Adipocyte (in vitro differentiated cells): ENCODE measurements around the gene RETREG1.

Experiments used
- DNase-seq: peaks from one replicate; pipeline ENCODE4 v3.0.0-alpha.2; 2015; ENCODE audit warnings: low read depth
- H3K27me3 ChIP-seq: replicated peaks from 2 replicates; pipeline ENCODE4 v1.7.0; 2013; ENCODE audit warnings: mild to moderate bottlenecking, low read length, moderate library complexity; ENCODE audit not compliant: control insufficient read depth, insufficient read depth
- H3K36me3 ChIP-seq: 2 replicates; pipeline ENCODE4 v1.7.0; 2013; ENCODE audit warnings: low read length, mild to moderate bottlenecking, moderate library complexity; ENCODE audit not compliant: control insufficient read depth, insufficient read depth, severe bottlenecking
- H3K4me1 ChIP-seq: 2 replicates; pipeline ENCODE4 v1.7.0; 2013; ENCODE audit warnings: mild to moderate bottlenecking, low read length, moderate library complexity; ENCODE audit not compliant: control insufficient read depth, insufficient read depth
- H3K4me3 ChIP-seq: 2 replicates; pipeline ENCODE4 v1.7.0; 2013; ENCODE audit warnings: mild to moderate bottlenecking, low read length, moderate library complexity
- H3K9ac ChIP-seq: 2 replicates; pipeline ENCODE4 v1.7.0; 2013; ENCODE audit warnings: mild to moderate bottlenecking, low read length, moderate library complexity
- H3K9me3 ChIP-seq: 2 replicates; pipeline ENCODE4 v1.7.0; 2013; ENCODE audit warnings: mild to moderate bottlenecking, low read length, moderate library complexity; ENCODE audit not compliant: control insufficient read depth

Gene RETREG1

GRCh38 chr5:16500024-16500423, 116.8 kb downstream of the RETREG1 start:
- no peak overlapping the region for H3K4me3 ChIP-seq
- peaks cover 4% of the 10 kb centered on the region for H3K9me3 ChIP-seq
- H3K9ac ChIP-seq: no peak overlapping the region
- no peaks in the 10 kb centered on the region for H3K4me1 ChIP-seq
- no peak for DNase-seq
- H3K27me3 ChIP-seq: no peaks in the 10 kb centered on the region
- no peaks in the 10 kb centered on the region for H3K36me3 ChIP-seq

- DNase-seq: no peak
- H3K9me3 ChIP-seq: peaks cover 7% of the 10 kb centered on the region
- no peaks in the 10 kb centered on the region for H3K27me3 ChIP-seq
- no peaks in the 10 kb centered on the region for H3K36me3 ChIP-seq
- H3K4me1 ChIP-seq: peaks cover 14% of the 10 kb centered on the region
- H3K9ac ChIP-seq: no peak overlapping the region
- no peak overlapping the region for H3K4me3 ChIP-seq
Observed at GRCh38 chr5:16497546-16497945, 119.3 kb downstream of the RETREG1 start.

- no peak overlapping the region for H3K9ac ChIP-seq
- peaks cover 24% of the 10 kb centered on the region for H3K4me1 ChIP-seq
- peak; percentile 49 for DNase-seq
- no peak overlapping the region for H3K4me3 ChIP-seq
- no peaks in the 10 kb centered on the region for H3K27me3 ChIP-seq
- H3K9me3 ChIP-seq: peaks cover 7% of the 10 kb centered on the region
- no peaks in the 10 kb centered on the region for H3K36me3 ChIP-seq
Observed at GRCh38 chr5:16493261-16493660, 123.5 kb downstream of the RETREG1 start.

GRCh38 chr5:16492398-16493140, 124.2 kb downstream of the RETREG1 start:
- Histone ChIP-seq H3K36me3 (no peaks in the 10 kb centered on the region), H3K9me3 (peaks cover 7% of the 10 kb centered on the region)
- DNase-seq: peak; percentile 64

GRCh38 chr5:16490911-16491310, 125.9 kb downstream of the RETREG1 start:
- peaks cover 24% of the 10 kb centered on the region for H3K4me1 ChIP-seq
- no peak for DNase-seq

More at GRCh38 chr5:16492398-16493140, 124.2 kb downstream of the RETREG1 start:
- H3K4me1 ChIP-seq: peaks cover 24% of the 10 kb centered on the region
- H3K4me3 ChIP-seq: no peak overlapping the region
- no peak overlapping the region for H3K9ac ChIP-seq
- no peaks in the 10 kb centered on the region for H3K27me3 ChIP-seq

GRCh38 chr5:16489322-16489791, 127.4 kb downstream of the RETREG1 start:
- H3K4me1 ChIP-seq: peaks cover 24% of the 10 kb centered on the region
- H3K36me3 ChIP-seq: no peaks in the 10 kb centered on the region
- peak overlapping the region; percentile 40 for H3K9ac ChIP-seq
- peak; percentile 86 for DNase-seq
- no peaks in the 10 kb centered on the region for H3K9me3 ChIP-seq
- H3K27me3 ChIP-seq: no peaks in the 10 kb centered on the region
- no peak overlapping the region for H3K4me3 ChIP-seq

More at GRCh38 chr5:16490911-16491310, 125.9 kb downstream of the RETREG1 start:
- no peak overlapping the region for H3K9ac ChIP-seq
- H3K27me3 ChIP-seq: no peaks in the 10 kb centered on the region
- peaks cover 7% of the 10 kb centered on the region for H3K9me3 ChIP-seq
- H3K4me3 ChIP-seq: no peak overlapping the region
- H3K36me3 ChIP-seq: no peaks in the 10 kb centered on the region

GRCh38 chr5:16487456-16487855, 129.3 kb downstream of the RETREG1 start:
- Histone ChIP-seq H3K4me3 (no peak overlapping the region), H3K9me3 (no peaks in the 10 kb centered on the region), H3K36me3 (no peaks in the 10 kb centered on the region), H3K9ac (no peak overlapping the region), H3K4me1 (peaks cover 9% of the 10 kb centered on the region), H3K27me3 (no peaks in the 10 kb centered on the region)
- DNase-seq: no peak

- Histone ChIP-seq H3K9me3 (no peaks in the 10 kb centered on the region), H3K4me1 (peaks cover 5% of the 10 kb centered on the region), H3K36me3 (no peaks in the 10 kb centered on the region), H3K4me3 (no peak overlapping the region), H3K27me3 (no peaks in the 10 kb centered on the region), H3K9ac (no peak overlapping the region)
- DNase-seq: no peak
Observed at GRCh38 chr5:16486711-16487111, 130.1 kb downstream of the RETREG1 start.

GRCh38 chr5:16485656-16486055, 131.1 kb downstream of the RETREG1 start:
- DNase-seq: no peak

GRCh38 chr5:16484081-16484480, 132.7 kb downstream of the RETREG1 start:
- DNase-seq: no peak
- Histone ChIP-seq H3K4me3 (no peak overlapping the region), H3K9me3 (no peaks in the 10 kb centered on the region), H3K9ac (no peak overlapping the region), H3K27me3 (no peaks in the 10 kb centered on the region), H3K4me1 (no peaks in the 10 kb centered on the region), H3K36me3 (no peaks in the 10 kb centered on the region)

More at GRCh38 chr5:16485656-16486055, 131.1 kb downstream of the RETREG1 start:
- Histone ChIP-seq H3K4me3 (no peak overlapping the region), H3K27me3 (no peaks in the 10 kb centered on the region), H3K9me3 (no peaks in the 10 kb centered on the region), H3K36me3 (no peaks in the 10 kb centered on the region), H3K4me1 (peaks cover 5% of the 10 kb centered on the region), H3K9ac (no peak overlapping the region)

GRCh38 chr5:16483361-16483760, 133.4 kb downstream of the RETREG1 start:
- no peak overlapping the region for H3K4me3 ChIP-seq
- DNase-seq: no peak
- no peaks in the 10 kb centered on the region for H3K9me3 ChIP-seq
- no peaks in the 10 kb centered on the region for H3K4me1 ChIP-seq
- no peaks in the 10 kb centered on the region for H3K36me3 ChIP-seq
- no peak overlapping the region for H3K9ac ChIP-seq
- no peaks in the 10 kb centered on the region for H3K27me3 ChIP-seq
